ENCODE data around the gene WWOX.

DNA sequence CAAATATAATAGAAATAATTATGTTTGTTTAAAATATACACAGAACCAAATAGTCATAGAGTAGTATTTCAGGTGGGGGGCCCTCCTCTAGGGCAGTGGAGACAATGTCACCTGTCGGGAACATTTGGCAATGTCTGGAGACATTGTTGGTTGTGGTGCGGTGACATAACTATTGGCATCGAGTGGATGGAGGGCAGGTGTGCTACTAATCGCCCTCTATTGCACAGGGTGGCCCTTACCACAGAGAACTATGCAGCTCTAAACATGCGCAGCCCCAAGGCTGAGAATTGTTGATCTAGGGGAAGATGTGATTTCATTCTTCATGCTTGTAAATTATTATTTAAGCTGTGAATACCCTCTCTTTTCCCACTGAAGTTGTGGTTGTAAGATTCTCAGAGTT lies 594.0 kb downstream of the WWOX start:
- TF ChIP-seq, protein P1, sequence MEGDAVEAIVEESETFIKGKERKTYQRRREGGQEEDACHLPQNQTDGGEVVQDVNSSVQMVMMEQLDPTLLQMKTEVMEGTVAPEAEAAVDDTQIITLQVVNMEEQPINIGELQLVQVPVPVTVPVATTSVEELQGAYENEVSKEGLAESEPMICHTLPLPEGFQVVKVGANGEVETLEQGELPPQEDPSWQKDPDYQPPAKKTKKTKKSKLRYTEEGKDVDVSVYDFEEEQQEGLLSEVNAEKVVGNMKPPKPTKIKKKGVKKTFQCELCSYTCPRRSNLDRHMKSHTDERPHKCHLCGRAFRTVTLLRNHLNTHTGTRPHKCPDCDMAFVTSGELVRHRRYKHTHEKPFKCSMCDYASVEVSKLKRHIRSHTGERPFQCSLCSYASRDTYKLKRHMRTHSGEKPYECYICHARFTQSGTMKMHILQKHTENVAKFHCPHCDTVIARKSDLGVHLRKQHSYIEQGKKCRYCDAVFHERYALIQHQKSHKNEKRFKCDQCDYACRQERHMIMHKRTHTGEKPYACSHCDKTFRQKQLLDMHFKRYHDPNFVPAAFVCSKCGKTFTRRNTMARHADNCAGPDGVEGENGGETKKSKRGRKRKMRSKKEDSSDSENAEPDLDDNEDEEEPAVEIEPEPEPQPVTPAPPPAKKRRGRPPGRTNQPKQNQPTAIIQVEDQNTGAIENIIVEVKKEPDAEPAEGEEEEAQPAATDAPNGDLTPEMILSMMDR (IDR thresholded peaks at IDR 0.05) = no peak
- TF ChIP-seq POLR2A (IDR thresholded peaks at IDR 0.05) = no peak
- TF ChIP-seq POLR2AphosphoS5 (IDR thresholded peaks at IDR 0.05) = no peak
